K562 (cell line): Measurements from ENCODE around the gene MTA1. TPM values are rescaled to one million over a fixed set of nuclear protein-coding genes. Genes with fewer than 3 reads are reported as not detected.
A peak's percentile ranks its signal among the peaks of the same experiment; 100 is the strongest.

Source experiments
- BCL6 ChIP-seq: fragments of 250-450 bp; sonication (Bioruptor Pico); IDR thresholded peaks from 2 replicates; pipeline ENCODE4 v1.4.0; 2020
- FUS ChIP-seq: fragments of 200-400 bp; formaldehyde crosslinking; optimal IDR thresholded peaks from 2 replicates; pipeline ENCODE3; 2017; ENCODE audit warnings: low read depth, low read length
- HOXB6 ChIP-seq: fragments of 250-450 bp; sonication (Bioruptor Pico); IDR thresholded peaks from 2 replicates; pipeline ENCODE4 v1.5.1; 2022; ENCODE audit warnings: mild to moderate bottlenecking, borderline replicate concordance
- IRF1 ChIP-seq: sonication (generic); formaldehyde crosslinking; IDR thresholded peaks from 2 replicates; pipeline ENCODE4 v1.8.0; 2022; ENCODE audit warnings: missing genetic modification reagents, mild to moderate bottlenecking, borderline replicate concordance
- KDM5B ChIP-seq: fragments of 200-600 bp; sonication (generic); IDR thresholded peaks from 2 replicates; pipeline ENCODE4 v1.6.1; 2012; ENCODE audit warnings: low read depth, mild to moderate bottlenecking, moderate library complexity, low read length, control low read depth, inconsistent platforms; ENCODE audit not compliant: insufficient replicate concordance
- NR2C1 ChIP-seq, 2 experiments: fragments of 450-650 bp; IDR thresholded peaks; 2 replicates each; pipeline ENCODE4 v1.6.1; 2017; ENCODE audit warnings: mild to moderate bottlenecking in 2 of 2, antibody characterized with exemption in 1 of 2, inconsistent platforms in 1 of 2, missing compliant biosample characterization in 1 of 2, missing genetic modification characterization in 1 of 2
- PCBP2 ChIP-seq: fragments of 200-400 bp; formaldehyde crosslinking; IDR thresholded peaks from 2 replicates; pipeline ENCODE4 v1.6.1; 2018; ENCODE audit warnings: low read length, low read depth, mild to moderate bottlenecking, moderate library complexity; ENCODE audit not compliant: poor library complexity, severe bottlenecking
- PRPF4 ChIP-seq: fragments of 200-400 bp; formaldehyde crosslinking; IDR thresholded peaks from one replicate; pipeline ENCODE4 v1.6.1; 2017; ENCODE audit warnings: low read length, low read depth, mild to moderate bottlenecking; ENCODE audit not compliant: insufficient read depth, poor library complexity, severe bottlenecking
- RFX5 ChIP-seq: IDR thresholded peaks from 2 replicates; pipeline ENCODE4 v1.6.1; 2011; ENCODE audit warnings: low read depth, mild to moderate bottlenecking, improper control_type of control experiment, low read length
- RREB1 ChIP-seq: fragments of 250-450 bp; sonication (Bioruptor Pico); IDR thresholded peaks from 2 replicates; pipeline ENCODE4 v1.4.0; 2020
- TBL1XR1 ChIP-seq, 2 experiments: IDR thresholded peaks; 2 replicates each; pipeline ENCODE4 v1.6.1; 2012; ENCODE audit warnings: improper control_type of control experiment in 2 of 2, low read length in 2 of 2, mild to moderate bottlenecking in 1 of 2
- TFAM ChIP-seq: fragments of 250-450 bp; sonication (Bioruptor Pico); conservative IDR thresholded peaks from 2 replicates; pipeline ENCODE4 v1.5.0; 2021; ENCODE audit warnings: mild to moderate bottlenecking, moderate library complexity
- ZFP1 ChIP-seq: fragments of 450-650 bp; formaldehyde crosslinking; IDR thresholded peaks from 2 replicates; pipeline ENCODE4 v1.4.0; 2020; ENCODE audit warnings: mild to moderate bottlenecking, mixed read lengths
- ZFX ChIP-seq: sonication (generic); formaldehyde crosslinking; IDR thresholded peaks from 2 replicates; pipeline ENCODE4 v1.8.0; 2022; ENCODE audit warnings: mild to moderate bottlenecking, missing genetic modification reagents, moderate library complexity
- ZNF197 ChIP-seq: fragments of 200-800 bp; sonication (Bioruptor generic); IDR thresholded peaks from 2 replicates; pipeline ENCODE4 v1.6.1; 2016; ENCODE audit warnings: low read depth, missing genetic modification characterization, missing compliant biosample characterization
- polyA plus RNA-seq, 8 experiments: library from polyadenylated mRNA; depleted of rRNA in 4 of 8; stranded (reverse) in 5 of 8; unstranded in 3 of 8; fragments of >200 nt; fragmentation: Nextera tagmentation in 2 of 8; fragmentation: Illumina TruSeq in 1 of 8; extraction: Ambion mirVana in 2 of 8; extraction: Trizol in 1 of 8; gene quantifications; 2 replicates each; pipeline versions ENCODE4 v1.2.1 to v1.2.3, GENCODE V29; 2011 to 2014; ENCODE audit warnings: inconsistent platforms in 1 of 8, missing spikeins in 1 of 8
- total RNA-seq, 7 experiments: library from RNA; depleted of rRNA in 6 of 7; stranded (reverse); fragments of >200 nt in 6 of 7; fragmentation: Illumina TruSeq in 2 of 7; extraction: Trizol in 2 of 7; gene quantifications; 2 replicates each; pipeline versions ENCODE4 v1.2.1 to v1.2.3, GENCODE V29; 2011 to 2021; ENCODE audit warnings: low replicate concordance in 1 of 7

The MTA1 gene
- total and polyA plus RNA-seq, 9 of the 15 experiments (the other 6 are each of a cell fraction or from before 2014, with no cell fraction given), result 0.13 to 118 (median 32.3) TPM

DNA sequence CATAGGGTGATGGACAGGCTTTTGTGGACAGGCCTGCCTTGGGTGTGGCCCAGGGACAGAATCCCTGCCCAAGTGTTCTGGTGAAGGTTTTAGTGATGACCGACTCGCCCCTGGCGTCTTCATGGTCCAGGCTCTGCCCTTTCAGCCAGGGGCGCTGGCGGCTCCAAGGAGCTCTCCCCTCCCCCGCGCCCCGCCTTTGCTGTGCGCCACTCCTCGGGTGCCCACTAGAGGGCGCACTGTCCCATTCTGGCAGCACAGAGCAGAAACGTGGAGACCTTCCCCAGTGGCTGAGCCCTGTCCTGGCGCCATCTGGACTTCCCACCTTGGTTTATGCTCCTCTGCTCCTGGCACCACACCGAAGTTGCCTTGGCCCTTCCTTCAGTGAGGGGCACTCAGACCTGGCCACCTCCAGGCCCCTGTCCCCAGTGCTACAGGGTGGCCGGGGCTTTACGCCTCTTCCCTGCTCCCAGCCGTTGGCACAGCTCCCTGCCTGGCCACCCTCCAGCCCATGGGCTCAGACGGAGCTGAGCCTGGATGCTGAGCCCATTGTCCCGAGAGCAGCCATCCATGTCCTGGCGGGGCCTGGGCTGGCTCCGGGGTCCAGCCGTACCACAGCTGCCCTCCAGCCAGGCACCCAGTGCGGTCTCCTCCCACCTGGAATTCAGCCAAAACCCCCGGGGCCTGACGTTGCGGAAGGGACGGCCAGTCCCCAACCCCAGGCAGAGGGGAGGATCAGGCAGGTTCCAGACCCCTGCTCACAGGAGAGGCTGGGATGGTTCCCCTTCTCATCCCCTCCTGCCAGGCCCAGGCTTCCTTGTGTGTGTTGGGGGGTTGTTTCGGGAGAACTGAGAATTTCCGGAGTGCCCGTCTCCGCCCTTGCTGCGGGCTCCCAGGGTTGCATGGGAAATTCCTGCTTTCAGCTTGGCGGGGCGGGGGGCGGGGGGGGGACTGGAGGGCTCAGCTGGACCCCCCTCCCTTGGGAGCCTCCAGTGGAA, 61.5 kb downstream of the MTA1 start (continued):
- no peak for TF ChIP-seq RFX5
- no peak for TF ChIP-seq IRF1 (CRISPR knock-in tag)
- no peak for TF ChIP-seq FUS
- no peak for TF ChIP-seq ZFP1 (CRISPR knock-in tag)
- peak; percentile 66 for TF ChIP-seq ZFX (CRISPR knock-in tag)
- peak; percentile 50; the same call in 1 of the 2 replicates for TF ChIP-seq ZNF197 (CRISPR knock-in tag)
- no peak for TF ChIP-seq PRPF4
- TF ChIP-seq NR2C1 (IDR thresholded peaks at IDR 0.05), result no peak
- TF ChIP-seq NR2C1 (tag; IDR thresholded peaks at IDR 0.05), result no peak
- TF ChIP-seq BCL6, result no peak
- no peak for TF ChIP-seq TBL1XR1 (IDR thresholded peaks at IDR 0.05; ENCODE audit: low read length in 2 of 2)
- peak; percentile 27 for TF ChIP-seq KDM5B
- TF ChIP-seq PCBP2, result no peak
- TF ChIP-seq HOXB6 (CRISPR knock-in tag), result no peak
- no peak for TF ChIP-seq TFAM
- TF ChIP-seq RREB1 (CRISPR knock-in tag), result no peak
